GM23338 (cell line): ENCODE measurements around the gene SLC12A7.

ENCODE experiments used
- CREB1 ChIP-seq: fragments of 250-450 bp; sonication (Bioruptor Pico); IDR thresholded peaks from 2 replicates; pipeline ENCODE4 v1.5.0; 2020; ENCODE audit warnings: low read depth, mild to moderate bottlenecking, moderate library complexity
- EZH2 ChIP-seq: fragments of 200-600 bp; sonication (generic); IDR thresholded peaks from one replicate; pipeline ENCODE4 v1.8.0; 2017; ENCODE audit warnings: antibody characterized with exemption, mild to moderate bottlenecking, low read depth; ENCODE audit not compliant: unreplicated experiment
- EZH2phosphoT487 ChIP-seq: fragments of 200-600 bp; sonication (generic); IDR thresholded peaks from one replicate; pipeline ENCODE4 v1.8.1; 2018; ENCODE audit warnings: antibody characterized with exemption; ENCODE audit not compliant: unreplicated experiment
- JUNB ChIP-seq: IDR thresholded peaks from one replicate; pipeline ENCODE4 v1.6.1; 2016; ENCODE audit warnings: antibody characterized with exemption; ENCODE audit not compliant: unreplicated experiment
- NANOG ChIP-seq: IDR thresholded peaks from 2 replicates; pipeline ENCODE4 v1.6.1; 2016; ENCODE audit warnings: antibody characterized with exemption, borderline replicate concordance
- POLR2AphosphoS5 ChIP-seq: IDR thresholded peaks from 2 replicates; pipeline ENCODE4 v1.6.1; 2016; ENCODE audit warnings: antibody characterized with exemption, low read depth
- ZNF331 ChIP-seq: fragments of 250-450 bp; sonication (Bioruptor Pico); IDR thresholded peaks from 2 replicates; pipeline ENCODE4 v1.5.0; 2020; ENCODE audit warnings: low read depth, mild to moderate bottlenecking, moderate library complexity
- TF ChIP-seq, protein P1 (sequence below), 2 experiments: fragments of 200-600 bp in 1 of 2; sonication (generic) in 1 of 2; conservative IDR thresholded peaks; 2 replicates each; pipeline versions ENCODE4 v1.5.1 to v1.6.1; 2016 to 2017; ENCODE audit warnings: antibody characterized with exemption in 2 of 2, low read depth in 2 of 2, mild to moderate bottlenecking in 2 of 2, moderate library complexity in 1 of 2
- TF ChIP-seq, protein P2 (sequence below): IDR thresholded peaks from one replicate; pipeline ENCODE4 v1.6.1; 2018; ENCODE audit warnings: antibody characterized with exemption; ENCODE audit not compliant: unreplicated experiment

GRCh38 chr5:1118231-1118698 lies 6.4 kb upstream of the SLC12A7 start:
- TF ChIP-seq, protein P1, sequence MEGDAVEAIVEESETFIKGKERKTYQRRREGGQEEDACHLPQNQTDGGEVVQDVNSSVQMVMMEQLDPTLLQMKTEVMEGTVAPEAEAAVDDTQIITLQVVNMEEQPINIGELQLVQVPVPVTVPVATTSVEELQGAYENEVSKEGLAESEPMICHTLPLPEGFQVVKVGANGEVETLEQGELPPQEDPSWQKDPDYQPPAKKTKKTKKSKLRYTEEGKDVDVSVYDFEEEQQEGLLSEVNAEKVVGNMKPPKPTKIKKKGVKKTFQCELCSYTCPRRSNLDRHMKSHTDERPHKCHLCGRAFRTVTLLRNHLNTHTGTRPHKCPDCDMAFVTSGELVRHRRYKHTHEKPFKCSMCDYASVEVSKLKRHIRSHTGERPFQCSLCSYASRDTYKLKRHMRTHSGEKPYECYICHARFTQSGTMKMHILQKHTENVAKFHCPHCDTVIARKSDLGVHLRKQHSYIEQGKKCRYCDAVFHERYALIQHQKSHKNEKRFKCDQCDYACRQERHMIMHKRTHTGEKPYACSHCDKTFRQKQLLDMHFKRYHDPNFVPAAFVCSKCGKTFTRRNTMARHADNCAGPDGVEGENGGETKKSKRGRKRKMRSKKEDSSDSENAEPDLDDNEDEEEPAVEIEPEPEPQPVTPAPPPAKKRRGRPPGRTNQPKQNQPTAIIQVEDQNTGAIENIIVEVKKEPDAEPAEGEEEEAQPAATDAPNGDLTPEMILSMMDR (conservative IDR thresholded peaks at IDR 0.05; ENCODE audit: low read depth in 2 of 2) = no peak
- no peak for TF ChIP-seq JUNB
- no peak for TF ChIP-seq POLR2AphosphoS5
- no peak for TF ChIP-seq EZH2phosphoT487
- TF ChIP-seq EZH2 = no peak
- TF ChIP-seq, protein P2, sequence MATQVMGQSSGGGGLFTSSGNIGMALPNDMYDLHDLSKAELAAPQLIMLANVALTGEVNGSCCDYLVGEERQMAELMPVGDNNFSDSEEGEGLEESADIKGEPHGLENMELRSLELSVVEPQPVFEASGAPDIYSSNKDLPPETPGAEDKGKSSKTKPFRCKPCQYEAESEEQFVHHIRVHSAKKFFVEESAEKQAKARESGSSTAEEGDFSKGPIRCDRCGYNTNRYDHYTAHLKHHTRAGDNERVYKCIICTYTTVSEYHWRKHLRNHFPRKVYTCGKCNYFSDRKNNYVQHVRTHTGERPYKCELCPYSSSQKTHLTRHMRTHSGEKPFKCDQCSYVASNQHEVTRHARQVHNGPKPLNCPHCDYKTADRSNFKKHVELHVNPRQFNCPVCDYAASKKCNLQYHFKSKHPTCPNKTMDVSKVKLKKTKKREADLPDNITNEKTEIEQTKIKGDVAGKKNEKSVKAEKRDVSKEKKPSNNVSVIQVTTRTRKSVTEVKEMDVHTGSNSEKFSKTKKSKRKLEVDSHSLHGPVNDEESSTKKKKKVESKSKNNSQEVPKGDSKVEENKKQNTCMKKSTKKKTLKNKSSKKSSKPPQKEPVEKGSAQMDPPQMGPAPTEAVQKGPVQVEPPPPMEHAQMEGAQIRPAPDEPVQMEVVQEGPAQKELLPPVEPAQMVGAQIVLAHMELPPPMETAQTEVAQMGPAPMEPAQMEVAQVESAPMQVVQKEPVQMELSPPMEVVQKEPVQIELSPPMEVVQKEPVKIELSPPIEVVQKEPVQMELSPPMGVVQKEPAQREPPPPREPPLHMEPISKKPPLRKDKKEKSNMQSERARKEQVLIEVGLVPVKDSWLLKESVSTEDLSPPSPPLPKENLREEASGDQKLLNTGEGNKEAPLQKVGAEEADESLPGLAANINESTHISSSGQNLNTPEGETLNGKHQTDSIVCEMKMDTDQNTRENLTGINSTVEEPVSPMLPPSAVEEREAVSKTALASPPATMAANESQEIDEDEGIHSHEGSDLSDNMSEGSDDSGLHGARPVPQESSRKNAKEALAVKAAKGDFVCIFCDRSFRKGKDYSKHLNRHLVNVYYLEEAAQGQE = no peak
- no peak for TF ChIP-seq ZNF331 (CRISPR knock-in tag)
- no peak for TF ChIP-seq NANOG
- TF ChIP-seq CREB1 (CRISPR knock-in tag) = no peak
